SU-DHL-6 (cell line): Measurements from ENCODE around the gene SEMA3C.

Experiments
- H2AFZ ChIP-seq: fragments of 200-600 bp; sonication (generic); 2 replicates; pipeline ENCODE4 v1.6.1; 2014; ENCODE audit warnings: low read depth, mild to moderate bottlenecking, moderate library complexity, mixed read lengths, antibody characterized with exemption, low read length; ENCODE audit not compliant: severe bottlenecking
- H3F3A ChIP-seq: fragments of 200-600 bp; shearing (Covaris generic); 2 replicates; pipeline ENCODE4 v1.6.0; 2016; ENCODE audit warnings: antibody characterized with exemption, mild to moderate bottlenecking; ENCODE audit not compliant: insufficient read depth
- H3K27ac ChIP-seq: fragments of 200-600 bp; sonication (generic); 2 replicates; pipeline ENCODE4 v1.5.1; 2016; ENCODE audit warnings: low read depth, mild to moderate bottlenecking, low read length, moderate library complexity, mixed read lengths
- H3K27me3 ChIP-seq: fragments of 200-600 bp; sonication (generic), shearing (Covaris generic); 2 replicates; pipeline ENCODE4 v1.6.0; 2014; ENCODE audit warnings: mild to moderate bottlenecking, low read length
- H3K36me3 ChIP-seq: fragments of 200-600 bp; sonication (generic); 2 replicates; pipeline ENCODE4 v1.6.1; 2014; ENCODE audit warnings: mild to moderate bottlenecking, low read length, mixed read lengths
- H3K4me2 ChIP-seq: fragments of 300-600, 200-600 bp; shearing (Covaris generic), sonication (generic); 2 replicates; pipeline ENCODE4 v1.6.0; 2014; ENCODE audit warnings: low read length, low read depth, mild to moderate bottlenecking; ENCODE audit not compliant: poor library complexity, severe bottlenecking
- H3K4me3 ChIP-seq: fragments of 200-600 bp; sonication (generic); 2 replicates; pipeline ENCODE4 v1.5.1; 2014; ENCODE audit warnings: antibody characterized with exemption, low read length, mild to moderate bottlenecking, mixed read lengths; ENCODE audit not compliant: insufficient read depth, poor library complexity, severe bottlenecking
- H3K79me2 ChIP-seq: fragments of 200-600 bp; sonication (generic); 2 replicates; pipeline ENCODE4 v1.6.1; 2014; ENCODE audit warnings: mild to moderate bottlenecking, low read length, moderate library complexity; ENCODE audit not compliant: insufficient read depth
- H3K9ac ChIP-seq: fragments of 200-600 bp; sonication (generic); 2 replicates; pipeline ENCODE4 v1.7.0; 2014; ENCODE audit warnings: mild to moderate bottlenecking, low read length
- H3K9me2 ChIP-seq: fragments of 200-600 bp; sonication (generic); replicated peaks from 2 replicates; pipeline ENCODE4 v1.6.1; 2014; ENCODE audit warnings: low read length; ENCODE audit not compliant: insufficient read depth
- H3K9me3 ChIP-seq: fragments of 200-600 bp; sonication (generic); 2 replicates; pipeline ENCODE4 v1.6.1; 2014; ENCODE audit warnings: low read length, mixed read lengths; ENCODE audit not compliant: insufficient read depth
- H4K20me1 ChIP-seq: fragments of 200-600 bp; sonication (generic); 2 replicates; pipeline ENCODE4 v1.6.1; 2014; ENCODE audit warnings: low read depth, mild to moderate bottlenecking, antibody characterized with exemption, low read length, moderate library complexity, mixed read lengths
- EZH2phosphoT487 ChIP-seq: fragments of 200-600 bp; sonication (generic), shearing (Covaris generic); conservative IDR thresholded peaks from 2 replicates; pipeline ENCODE4 v1.6.1; 2018; ENCODE audit warnings: mild to moderate bottlenecking, antibody characterized with exemption, low read length, moderate library complexity, mixed read lengths
- TF ChIP-seq, protein P1 (sequence below): fragments of 200-600 bp; sonication (generic); IDR thresholded peaks from one replicate; pipeline ENCODE4 v1.5.1; 2017; ENCODE audit warnings: antibody characterized with exemption, mild to moderate bottlenecking, low read length, moderate library complexity; ENCODE audit not compliant: insufficient read depth, poor library complexity, severe bottlenecking

The SEMA3C gene

DNA sequence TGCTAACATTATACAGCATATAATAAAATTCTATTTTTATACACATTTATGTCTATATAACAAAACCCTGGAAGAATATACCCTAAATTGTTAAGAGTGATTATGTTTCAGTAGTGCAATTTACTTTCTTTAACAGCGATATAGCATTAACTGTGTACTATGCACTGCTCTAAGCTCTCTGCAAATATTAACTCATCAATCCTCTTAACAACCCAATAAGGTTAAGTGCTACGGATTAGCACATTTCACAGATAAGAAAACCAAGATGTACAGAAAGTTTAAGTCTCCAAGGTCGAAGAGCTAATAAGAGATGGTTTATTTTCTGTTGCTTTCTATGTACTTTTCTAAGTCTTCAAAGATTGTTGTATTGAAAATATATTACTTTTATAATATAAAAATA lies 95.8 kb downstream of the SEMA3C start:
- Histone ChIP-seq H3K9ac (no peak overlapping the region), H3K4me3 (no peak overlapping the region), H3K79me2 (no peaks in the 10 kb centered on the region), H4K20me1 (no peaks in the 10 kb centered on the region), H3K27ac (no peak overlapping the region), H3K9me3 (no peaks in the 10 kb centered on the region), H3K36me3 (no peaks in the 10 kb centered on the region), H3K4me2 (no peak overlapping the region), H3F3A (no peaks in the 10 kb centered on the region), H3K27me3 (no peaks in the 10 kb centered on the region), H2AFZ (no peak overlapping the region), H3K9me2 (no peaks in the 10 kb centered on the region)
- no peak for TF ChIP-seq EZH2phosphoT487
- TF ChIP-seq, protein P1, sequence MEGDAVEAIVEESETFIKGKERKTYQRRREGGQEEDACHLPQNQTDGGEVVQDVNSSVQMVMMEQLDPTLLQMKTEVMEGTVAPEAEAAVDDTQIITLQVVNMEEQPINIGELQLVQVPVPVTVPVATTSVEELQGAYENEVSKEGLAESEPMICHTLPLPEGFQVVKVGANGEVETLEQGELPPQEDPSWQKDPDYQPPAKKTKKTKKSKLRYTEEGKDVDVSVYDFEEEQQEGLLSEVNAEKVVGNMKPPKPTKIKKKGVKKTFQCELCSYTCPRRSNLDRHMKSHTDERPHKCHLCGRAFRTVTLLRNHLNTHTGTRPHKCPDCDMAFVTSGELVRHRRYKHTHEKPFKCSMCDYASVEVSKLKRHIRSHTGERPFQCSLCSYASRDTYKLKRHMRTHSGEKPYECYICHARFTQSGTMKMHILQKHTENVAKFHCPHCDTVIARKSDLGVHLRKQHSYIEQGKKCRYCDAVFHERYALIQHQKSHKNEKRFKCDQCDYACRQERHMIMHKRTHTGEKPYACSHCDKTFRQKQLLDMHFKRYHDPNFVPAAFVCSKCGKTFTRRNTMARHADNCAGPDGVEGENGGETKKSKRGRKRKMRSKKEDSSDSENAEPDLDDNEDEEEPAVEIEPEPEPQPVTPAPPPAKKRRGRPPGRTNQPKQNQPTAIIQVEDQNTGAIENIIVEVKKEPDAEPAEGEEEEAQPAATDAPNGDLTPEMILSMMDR: no peak

GRCh38 chr7:80821771-80822319 lies 97.0 kb downstream of the SEMA3C start:
- no peak overlapping the region for H3K4me2 ChIP-seq
- no peak overlapping the region for H3K27ac ChIP-seq
- TF ChIP-seq EZH2phosphoT487: no peak
- TF ChIP-seq, protein P1: no peak
- no peaks in the 10 kb centered on the region for H3K79me2 ChIP-seq
- no peak overlapping the region for H3K4me3 ChIP-seq
- no peaks in the 10 kb centered on the region for H3K9me3 ChIP-seq
- H3K9ac ChIP-seq: no peak overlapping the region
- no peaks in the 10 kb centered on the region for H3F3A ChIP-seq
- no peaks in the 10 kb centered on the region for H3K9me2 ChIP-seq
- no peak overlapping the region for H2AFZ ChIP-seq
- no peaks in the 10 kb centered on the region for H4K20me1 ChIP-seq
- no peaks in the 10 kb centered on the region for H3K36me3 ChIP-seq
- H3K27me3 ChIP-seq: no peaks in the 10 kb centered on the region

DNA sequence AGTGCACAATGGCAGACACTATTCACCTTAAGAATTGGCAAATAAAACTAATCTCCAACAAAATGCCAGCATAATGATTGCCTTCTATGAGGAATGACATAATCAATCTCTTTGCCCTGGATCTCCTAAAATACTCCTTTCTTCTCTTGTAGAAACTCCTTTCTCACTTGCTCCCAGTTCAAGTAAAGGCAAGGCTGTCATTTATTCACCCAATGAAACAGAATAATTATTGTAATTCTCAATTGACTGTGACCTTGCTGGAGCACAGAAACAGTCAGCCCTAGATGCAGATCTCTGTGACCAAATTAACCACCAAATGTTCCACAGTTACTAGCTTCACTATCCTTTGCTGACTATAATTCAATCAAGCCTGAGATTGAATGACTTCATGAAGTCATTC lies 99.3 kb downstream of the SEMA3C start:
- Histone ChIP-seq H3K79me2 (no peaks in the 10 kb centered on the region), H3K9me3 (no peaks in the 10 kb centered on the region), H3K9me2 (0 out of 2 replicates have a peak, but pooled peaks cover 4% of the 10 kb centered on the region), H2AFZ (no peak overlapping the region), H3K36me3 (no peaks in the 10 kb centered on the region), H3K27ac (no peak overlapping the region), H4K20me1 (no peaks in the 10 kb centered on the region), H3K4me3 (no peak overlapping the region), H3F3A (no peaks in the 10 kb centered on the region), H3K4me2 (no peak overlapping the region), H3K9ac (no peak overlapping the region), H3K27me3 (no peaks in the 10 kb centered on the region)
- no peak for TF ChIP-seq EZH2phosphoT487
- TF ChIP-seq, protein P1: no peak
